Liver (tissue), 9 donors: ENCODE data around the gene MAML3. TPM values are rescaled to one million over a fixed set of nuclear protein-coding genes. Genes with fewer than 3 reads are reported as not detected.

ENCODE experiments used
- DNase-seq: peaks from one replicate; pipeline ENCODE4 v3.0.0-alpha.2; 2017; ENCODE audit warnings: low spot score
- H3K27ac ChIP-seq, 2 donors: one replicate each; pipeline ENCODE4 v1.7.0; 2013; ENCODE audit warnings: inconsistent platforms in 2 of 2, low read length in 2 of 2, control low read depth in 1 of 2, low read depth in 1 of 2, mild to moderate bottlenecking in 1 of 2
- H3K27me3 ChIP-seq, 4 donors: one replicate each; pipeline versions ENCODE4 v1.6.1 to v1.7.0; 2013; ENCODE audit warnings: low read length in 3 of 4, inconsistent platforms in 1 of 4, mild to moderate bottlenecking in 1 of 4, moderate library complexity in 1 of 4; ENCODE audit not compliant: control insufficient read depth in 4 of 4, insufficient read depth in 4 of 4
- H3K36me3 ChIP-seq, 4 donors: one replicate each; pipeline versions ENCODE4 v1.6.1 to v1.7.0; 2013; ENCODE audit warnings: low read length in 3 of 4, mild to moderate bottlenecking in 3 of 4, low read depth in 1 of 4, moderate library complexity in 1 of 4; ENCODE audit not compliant: control insufficient read depth in 4 of 4, insufficient read depth in 3 of 4
- H3K4me1 ChIP-seq, 4 donors: one replicate each; pipeline versions ENCODE4 v1.6.1 to v1.7.0; 2013; ENCODE audit warnings: low read length in 3 of 4, mild to moderate bottlenecking in 3 of 4, moderate library complexity in 1 of 4; ENCODE audit not compliant: control insufficient read depth in 4 of 4, insufficient read depth in 4 of 4
- H3K4me3 ChIP-seq, 3 donors: one replicate each; pipeline versions ENCODE4 v1.6.1 to v1.7.0; 2013; ENCODE audit warnings: low read length in 3 of 3, control low read depth in 1 of 3, low read depth in 1 of 3, mild to moderate bottlenecking in 1 of 3
- H3K9ac ChIP-seq, 2 donors: one replicate each; pipeline ENCODE4 v1.7.0; 2013; ENCODE audit warnings: low read length in 2 of 2, mild to moderate bottlenecking in 2 of 2, moderate library complexity in 2 of 2, control low read depth in 1 of 2, low read depth in 1 of 2
- H3K9me3 ChIP-seq, 4 donors: one replicate each; pipeline versions ENCODE4 v1.6.1 to v1.7.0; 2013; ENCODE audit warnings: low read length in 3 of 4; ENCODE audit not compliant: control insufficient read depth in 4 of 4
- ATF3 ChIP-seq: IDR thresholded peaks from 2 replicates; pipeline ENCODE4 v1.6.1; 2016; ENCODE audit warnings: antibody characterized with exemption
- CTCF ChIP-seq: fragments of 150-350 bp; IDR thresholded peaks from 2 replicates; pipeline ENCODE4 v1.5.1; 2017; ENCODE audit warnings: improper control_type of control experiment, low read depth, low read length; ENCODE audit not compliant: missing input control
- EGR1 ChIP-seq, 2 donors: IDR thresholded peaks; 2 replicates each; pipeline ENCODE4 v1.6.1; 2016 to 2018; ENCODE audit warnings: antibody characterized with exemption in 2 of 2, low read depth in 2 of 2
- FOXA1 ChIP-seq: IDR thresholded peaks from 2 replicates; pipeline ENCODE4 v1.6.1; 2016; ENCODE audit warnings: antibody characterized with exemption
- FOXA2 ChIP-seq: IDR thresholded peaks from 2 replicates; pipeline ENCODE4 v1.6.1; 2016; ENCODE audit warnings: antibody characterized with exemption
- GABPA ChIP-seq, 2 donors: IDR thresholded peaks in 1 of 2; conservative IDR thresholded peaks in 1 of 2; 2 replicates each; pipeline ENCODE4 v1.6.1; 2016; ENCODE audit warnings: antibody characterized with exemption in 2 of 2, mild to moderate bottlenecking in 1 of 2, moderate library complexity in 1 of 2
- HNF4A ChIP-seq, 2 donors: conservative IDR thresholded peaks; 2 replicates each; pipeline ENCODE4 v1.6.1; 2016; ENCODE audit warnings: antibody characterized with exemption in 2 of 2, mild to moderate bottlenecking in 2 of 2
- HNF4G ChIP-seq: IDR thresholded peaks from 2 replicates; pipeline ENCODE4 v1.6.1; 2016; ENCODE audit warnings: antibody characterized with exemption
- JUND ChIP-seq, 2 donors: IDR thresholded peaks; 2 replicates each; pipeline ENCODE4 v1.6.1; 2016; ENCODE audit warnings: antibody characterized with exemption in 2 of 2
- MAX ChIP-seq: IDR thresholded peaks from 2 replicates; pipeline ENCODE4 v1.6.1; 2016; ENCODE audit warnings: antibody characterized with exemption
- NR2F2 ChIP-seq: IDR thresholded peaks from 2 replicates; pipeline ENCODE4 v1.6.1; 2016; ENCODE audit warnings: antibody characterized with exemption
- RAD21 ChIP-seq, 2 donors: IDR thresholded peaks; 2 replicates each; pipeline ENCODE4 v1.6.1; 2016; ENCODE audit warnings: antibody characterized with exemption in 2 of 2, mild to moderate bottlenecking in 2 of 2
- REST ChIP-seq: IDR thresholded peaks from 2 replicates; pipeline ENCODE4 v1.6.1; 2016; ENCODE audit warnings: antibody characterized with exemption, mild to moderate bottlenecking
- RXRA ChIP-seq, 2 donors: IDR thresholded peaks; 2 replicates each; pipeline ENCODE4 v1.6.1; 2017 to 2018; ENCODE audit warnings: antibody characterized with exemption in 2 of 2, mild to moderate bottlenecking in 1 of 2
- SP1 ChIP-seq: IDR thresholded peaks from 2 replicates; pipeline ENCODE4 v1.6.1; 2018; ENCODE audit warnings: antibody characterized with exemption, mild to moderate bottlenecking
- TAF1 ChIP-seq: conservative IDR thresholded peaks from 2 replicates; pipeline ENCODE4 v1.6.1; 2016; ENCODE audit warnings: antibody characterized with exemption, mild to moderate bottlenecking
- YY1 ChIP-seq: IDR thresholded peaks from 2 replicates; pipeline ENCODE4 v1.6.1; 2016; ENCODE audit warnings: antibody characterized with exemption, mild to moderate bottlenecking
- ZBTB33 ChIP-seq: IDR thresholded peaks from 2 replicates; pipeline ENCODE4 v1.6.1; 2016; ENCODE audit warnings: antibody characterized with exemption
- WGBS: extraction: QIAGEN DNeasy Blood & Tissue Kit; methylation state at CpG from one replicate; pipeline ENCODE4 v1.1.7; 2013; 5-methylcytosine and 5-hydroxymethylcytosine counted together
- polyA plus RNA-seq, 2 donors: library from polyadenylated mRNA; stranded (reverse) in 1 of 2; unstranded in 1 of 2; fragments of 200-250 nt in 1 of 2; fragments of >200 nt in 1 of 2; fragmentation: Nextera tagmentation in 1 of 2; extraction: Ambion mirVana in 1 of 2; gene quantifications; one replicate each; pipeline versions ENCODE4 v1.2.1 to v1.2.3, GENCODE V29; 2013 to 2015
- total RNA-seq, 2 donors: library from RNA; depleted of rRNA; stranded (reverse); fragments of >200 nt; gene quantifications; one replicate each; pipeline ENCODE4 v1.2.3, GENCODE V29; 2014
- donor health status: healthy.
- donor health status: healthy.
- donor health status: healthy.
- donor health status: healthy.
- donor health status: healthy.

MAML3 gene
- total and polyA plus RNA-seq, 4 donors: 1.3 to 4.3 (median 2.7) TPM

- TF ChIP-seq ZBTB33 (no peak), FOXA2 (peak; percentile 20), EGR1 (IDR thresholded peaks at IDR 0.05; ENCODE audit: low read depth in 2 of 2) (no peak), SP1 (peak; percentile 78), HNF4A (conservative IDR thresholded peaks at IDR 0.05) (peak; percentile 85 to 88), YY1 (peak; percentile 30), GABPA (IDR thresholded peaks at IDR 0.05 in 1 of 2, conservative IDR thresholded peaks at IDR 0.05 in 1 of 2) (no peak), RAD21 (IDR thresholded peaks at IDR 0.05) (peak; percentile 28 to 55)
Measured at GRCh38 chr4:140113653-140114052, 40.3 kb downstream of the MAML3 start (continued).

GRCh38 chr4:140112576-140112975 lies 41.4 kb downstream of the MAML3 start:
- no peaks in the 10 kb centered on the region for H3K36me3 ChIP-seq
- peaks cover 6 to 21% (median 17%) of the 10 kb centered on the region in 4 donors for H3K4me1 ChIP-seq
- DNase-seq: no peak
- no peak overlapping the region for H3K4me3 ChIP-seq
- WGBS: 94% methylated on average over 2 of the region's 2 CpGs
- no peaks in the 10 kb centered on the region for H3K27me3 ChIP-seq
- TF ChIP-seq TAF1: no peak
- no peak for TF ChIP-seq RAD21 (IDR thresholded peaks at IDR 0.05)
- TF ChIP-seq HNF4A (conservative IDR thresholded peaks at IDR 0.05): no peak
- no peak overlapping the region for H3K9ac ChIP-seq
- no peak overlapping the region for H3K27ac ChIP-seq
- H3K9me3 ChIP-seq: no peaks in the 10 kb centered on the region

- TF ChIP-seq SP1 (no peak), NR2F2 (no peak), YY1 (no peak), HNF4A (conservative IDR thresholded peaks at IDR 0.05) (no peak), CTCF (no peak), GABPA (IDR thresholded peaks at IDR 0.05 in 1 of 2, conservative IDR thresholded peaks at IDR 0.05 in 1 of 2) (no peak), ZBTB33 (no peak), REST (no peak), RAD21 (IDR thresholded peaks at IDR 0.05) (no peak), FOXA1 (no peak), EGR1 (IDR thresholded peaks at IDR 0.05; ENCODE audit: low read depth in 2 of 2) (no peak), RXRA (IDR thresholded peaks at IDR 0.05) (no peak), ATF3 (no peak), HNF4G (no peak), FOXA2 (no peak), TAF1 (no peak), JUND (IDR thresholded peaks at IDR 0.05) (no peak), MAX (no peak)
- H3K27ac ChIP-seq: no peak overlapping the region
- H3K4me3 ChIP-seq: no peak overlapping the region
- no peak for DNase-seq
- H3K9me3 ChIP-seq: no peaks in the 10 kb centered on the region
- 96% methylated on average over 1 of the region's 1 CpG for WGBS
- H3K9ac ChIP-seq: no peak overlapping the region
- H3K4me1 ChIP-seq: peaks cover 6 to 26% (median 18%) of the 10 kb centered on the region in 4 donors
- H3K36me3 ChIP-seq: no peaks in the 10 kb centered on the region
- H3K27me3 ChIP-seq: no peaks in the 10 kb centered on the region
Measured at GRCh38 chr4:140111256-140111655, 42.7 kb downstream of the MAML3 start.
